OCI-LY3 (cell line): ENCODE data around the gene LRRC32.

ENCODE experiments used
- CTCF ChIP-seq: fragments of 200-600, 300-600 bp; sonication (generic); IDR thresholded peaks from 2 replicates; pipeline ENCODE4 v1.5.1; 2014; ENCODE audit warnings: antibody characterized with exemption, low read length, low read depth
- EZH2phosphoT487 ChIP-seq: fragments of 200-600 bp; shearing (Covaris generic); IDR thresholded peaks from 2 replicates; pipeline ENCODE4 v1.6.1; 2018; ENCODE audit warnings: antibody characterized with exemption, mixed run types, low read depth

DNA sequence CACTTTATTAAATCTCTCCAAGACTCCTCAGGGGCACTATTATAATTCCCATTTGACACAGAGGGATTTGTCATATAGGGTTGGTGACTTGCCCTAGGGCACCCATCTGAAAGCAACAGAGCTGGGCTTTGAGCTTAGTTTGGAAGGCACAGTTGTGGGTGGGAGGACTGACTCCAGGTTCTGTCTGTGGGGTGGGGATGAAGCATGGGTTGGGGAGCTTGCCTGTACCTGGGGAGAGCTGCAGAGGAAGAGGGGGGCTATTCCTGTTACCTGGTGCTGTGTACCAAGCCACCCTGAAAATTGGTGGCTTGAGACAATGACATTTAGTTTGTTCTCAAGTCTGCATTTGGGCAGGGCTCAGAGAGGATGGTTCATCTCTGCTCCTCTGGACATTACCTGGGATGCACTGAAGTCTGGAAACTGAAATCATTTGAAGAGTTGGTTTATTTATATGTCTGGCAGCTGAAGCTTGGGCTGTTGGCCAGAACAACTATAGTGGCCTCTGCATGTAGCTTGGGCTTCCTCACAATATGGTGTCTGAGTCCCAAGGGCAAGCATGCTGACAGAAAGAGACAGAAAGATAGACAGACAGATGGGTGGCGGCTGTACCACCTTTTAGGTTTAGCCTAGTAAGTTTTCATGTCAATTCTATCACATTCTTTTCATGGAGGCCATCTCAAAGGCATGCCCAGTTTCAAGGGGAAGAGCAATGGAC is 44.9 kb downstream of the LRRC32 start:
- no peak for TF ChIP-seq CTCF
- TF ChIP-seq EZH2phosphoT487: no peak
